K562 (cell line): Measurements from ENCODE around the gene IRF6. TPM values are rescaled to one million over a fixed set of nuclear protein-coding genes. Genes with fewer than 3 reads are reported as not detected.
A peak's percentile ranks its signal among the peaks of the same experiment; 100 is the strongest.

Source experiments
- ARID1B ChIP-seq: fragments of 450-650 bp; IDR thresholded peaks from 2 replicates; pipeline ENCODE4 v1.6.1; 2016; ENCODE audit warnings: antibody characterized with exemption, mild to moderate bottlenecking, inconsistent platforms
- ATF3 ChIP-seq, 2 experiments: fragments of 450-650 bp in 1 of 2; sonication (generic) in 1 of 2; formaldehyde crosslinking in 1 of 2; IDR thresholded peaks in 1 of 2; conservative IDR thresholded peaks in 1 of 2; 2 replicates each; pipeline versions ENCODE4 v1.6.1 to v1.8.1; 2016 to 2023; ENCODE audit warnings: mild to moderate bottlenecking in 2 of 2, moderate library complexity in 2 of 2, inconsistent platforms in 1 of 2, missing genetic modification reagents in 1 of 2
- CBFA2T3 ChIP-seq: fragments of 450-650 bp; IDR thresholded peaks from 2 replicates; pipeline ENCODE4 v1.6.1; 2017
- CLOCK ChIP-seq: fragments of 250-450 bp; sonication (Bioruptor Pico); IDR thresholded peaks from 2 replicates; pipeline ENCODE4 v1.4.0; 2020; ENCODE audit warnings: mild to moderate bottlenecking, moderate library complexity, borderline replicate concordance
- FOXJ3 ChIP-seq: sonication (generic); formaldehyde crosslinking; IDR thresholded peaks from 2 replicates; pipeline ENCODE4 v1.4.0; 2020; ENCODE audit warnings: mild to moderate bottlenecking, missing genetic modification reagents
- HMBOX1 ChIP-seq: sonication (generic); IDR thresholded peaks from 2 replicates; pipeline ENCODE4 v1.6.1; 2016
- IRF9 ChIP-seq: fragments of 450-650 bp; IDR thresholded peaks from 2 replicates; pipeline ENCODE4 v1.6.1; 2016; ENCODE audit warnings: missing biosample characterization, missing genetic modification characterization
- JUNB ChIP-seq: fragments of 450-650 bp; formaldehyde crosslinking; conservative IDR thresholded peaks from 2 replicates; pipeline ENCODE4 v1.4.0; 2020; ENCODE audit warnings: mild to moderate bottlenecking
- LCOR ChIP-seq: sonication (generic); formaldehyde crosslinking; IDR thresholded peaks from 2 replicates; pipeline ENCODE4 v1.8.0; 2022; ENCODE audit warnings: mild to moderate bottlenecking, missing genetic modification reagents
- PPARD ChIP-seq: fragments of 250-450 bp; sonication (Bioruptor Pico); IDR thresholded peaks from 2 replicates; pipeline ENCODE4 v1.8.0; 2022; ENCODE audit warnings: inconsistent platforms, mild to moderate bottlenecking, moderate library complexity
- RCOR1 ChIP-seq, 2 experiments: IDR thresholded peaks; 2 replicates each; pipeline ENCODE4 v1.6.1; 2012; ENCODE audit warnings: low read depth in 2 of 2, low read length in 2 of 2, borderline replicate concordance in 1 of 2, improper control_type of control experiment in 1 of 2
- SRF ChIP-seq, 2 experiments: fragments of 250-450, 450-650 bp in 1 of 2; sonication (Bioruptor Pico) in 1 of 2; sonication (generic) in 1 of 2; formaldehyde crosslinking; IDR thresholded peaks; 2 replicates each; pipeline versions ENCODE4 v1.5.0 to v1.5.1; 2020 to 2022; ENCODE audit warnings: mild to moderate bottlenecking in 1 of 2, missing genetic modification reagents in 1 of 2
- TAL1 ChIP-seq: fragments of 450-650 bp; IDR thresholded peaks from 2 replicates; pipeline ENCODE4 v1.6.1; 2016; ENCODE audit warnings: mild to moderate bottlenecking
- TCF3 ChIP-seq: sonication (generic); formaldehyde crosslinking; IDR thresholded peaks from 2 replicates; pipeline ENCODE4 v1.4.0; 2020; ENCODE audit warnings: mild to moderate bottlenecking, missing genetic modification reagents
- TFE3 ChIP-seq: fragments of 450-650 bp; formaldehyde crosslinking; IDR thresholded peaks from 2 replicates; pipeline ENCODE4 v1.4.0; 2020; ENCODE audit warnings: mild to moderate bottlenecking, mixed read lengths
- ZFPM2 ChIP-seq: fragments of 250-450 bp; sonication (Bioruptor Pico); IDR thresholded peaks from 2 replicates; pipeline ENCODE4 v1.5.1; 2022; ENCODE audit warnings: mild to moderate bottlenecking
- ZNF282 ChIP-seq: sonication (generic); formaldehyde crosslinking; IDR thresholded peaks from 2 replicates; pipeline ENCODE4 v1.8.1; 2023; ENCODE audit warnings: missing genetic modification reagents
- ZNF584 ChIP-seq: fragments of 200-800 bp; sonication (Bioruptor generic); IDR thresholded peaks from 2 replicates; pipeline ENCODE4 v1.6.1; 2016; ENCODE audit warnings: low read depth, mild to moderate bottlenecking, missing genetic modification characterization, missing compliant biosample characterization
- ZSCAN32 ChIP-seq: fragments of 450-650 bp; formaldehyde crosslinking; IDR thresholded peaks from 2 replicates; pipeline ENCODE4 v1.4.0; 2020; ENCODE audit warnings: mild to moderate bottlenecking, moderate library complexity
- polyA plus RNA-seq, 8 experiments: library from polyadenylated mRNA; depleted of rRNA in 4 of 8; stranded (reverse) in 5 of 8; unstranded in 3 of 8; fragments of >200 nt; fragmentation: Nextera tagmentation in 2 of 8; fragmentation: Illumina TruSeq in 1 of 8; extraction: Ambion mirVana in 2 of 8; extraction: Trizol in 1 of 8; gene quantifications; 2 replicates each; pipeline versions ENCODE4 v1.2.1 to v1.2.3, GENCODE V29; 2011 to 2014; ENCODE audit warnings: inconsistent platforms in 1 of 8, missing spikeins in 1 of 8
- total RNA-seq, 7 experiments: library from RNA; depleted of rRNA in 6 of 7; stranded (reverse); fragments of >200 nt in 6 of 7; fragmentation: Illumina TruSeq in 2 of 7; extraction: Trizol in 2 of 7; gene quantifications; 2 replicates each; pipeline versions ENCODE4 v1.2.1 to v1.2.3, GENCODE V29; 2011 to 2021; ENCODE audit warnings: low replicate concordance in 1 of 7

The IRF6 gene
- total and polyA plus RNA-seq, 9 of the 15 experiments (the other 6 are each of a cell fraction or from before 2014, with no cell fraction given) = 0.03 to 0.65 (median 0.17) TPM

GRCh38 chr1:209746451-209747165, 59.3 kb downstream of the IRF6 start (continued):
- TF ChIP-seq HMBOX1 (0 out of 2 replicates have a peak, but pooled peaks have one; percentile 18), RCOR1 (IDR thresholded peaks at IDR 0.05; ENCODE audit: borderline replicate concordance in 1 of 2, low read depth in 2 of 2, low read length in 2 of 2) (peak in 1 of 2 experiments; percentile 68; a peak in 1 of 4 replicates), CLOCK (CRISPR knock-in tag) (peak; percentile 19; the same call in 1 of the 2 replicates), IRF9 (tag) (peak; percentile 54; the same call in 1 of the 2 replicates), PPARD (no peak), ATF3 (IDR thresholded peaks at IDR 0.05) (peak; percentile 66), ATF3 (CRISPR knock-in tag; conservative IDR thresholded peaks at IDR 0.05) (no peak), CBFA2T3 (peak; percentile 40), TCF3 (0 out of 2 replicates have a peak, but pooled peaks have one; percentile 15), ARID1B (peak; percentile 42; the same call in 1 of the 2 replicates), TAL1 (peak; percentile 31; the same call in 1 of the 2 replicates), SRF (CRISPR knock-in tag; IDR thresholded peaks at IDR 0.05) (0 out of 4 replicates have a peak, but pooled peaks of 1 of the 2 experiments have one; percentile 20), ZNF584 (CRISPR knock-in tag) (0 out of 2 replicates have a peak, but pooled peaks have one; percentile 36), JUNB (CRISPR knock-in tag) (0 out of 2 replicates have a peak, but pooled peaks have one; percentile 9), LCOR (CRISPR knock-in tag) (no peak), ZFPM2 (CRISPR knock-in tag) (no peak), ZSCAN32 (CRISPR knock-in tag) (peak; percentile 90; the same call in 1 of the 2 replicates), ZNF282 (no peak), FOXJ3 (CRISPR knock-in tag) (no peak), TFE3 (CRISPR knock-in tag) (0 out of 2 replicates have a peak, but pooled peaks have one; percentile 3)
